ENCODE measurements around the gene FMNL2. TPM values are rescaled to one million over a fixed set of nuclear protein-coding genes. Genes with fewer than 3 reads are reported as not detected.
A peak's percentile ranks its signal among the peaks of the same experiment; 100 is the strongest.

FMNL2 gene
- total and polyA plus RNA-seq, 4 experiments from 2014 or later, result 0.06 to 1.6 (median 0.94) TPM; not detected in 1

DNA sequence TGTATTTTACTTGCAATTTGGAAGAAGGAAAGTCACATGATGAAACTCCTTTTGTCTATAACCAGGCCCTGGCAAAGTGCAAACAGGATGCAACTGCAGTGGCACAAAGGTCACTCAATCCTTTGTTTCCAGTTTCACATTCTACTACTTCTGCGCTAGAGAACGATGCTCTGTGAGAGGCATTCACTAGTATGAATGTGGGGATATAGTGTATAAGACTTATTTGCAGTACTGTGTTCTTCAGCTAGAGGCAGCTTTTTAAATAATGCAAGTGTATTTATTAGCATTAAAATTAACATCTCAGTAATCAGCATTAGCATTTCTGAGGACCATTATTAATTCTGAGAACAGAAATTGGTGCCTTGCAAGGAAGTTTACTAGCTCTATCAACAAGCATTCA lies 313.4 kb downstream of the FMNL2 start:
- Histone ChIP-seq H3K27me3 (ENCODE audit: insufficient read depth, low read length) (no peaks in the 10 kb centered on the region), H3K4me1 (ENCODE audit: insufficient read depth, low read length) (no peaks in the 10 kb centered on the region), H3K27ac (ENCODE audit: low read depth, low read length) (no peak overlapping the region), H3K4me3 (ENCODE audit: low read length in 2 of 2) (no peak overlapping the region), H3K36me3 (ENCODE audit: insufficient read depth, low read length) (no peaks in the 10 kb centered on the region), H3K9me3 (ENCODE audit: control insufficient read depth in 1 of 2, low read length in 2 of 2) (no peaks in the 10 kb centered on the region)
- Mint-ChIP-seq H3K27ac (peak overlapping the region in 1 of 7 donors; percentile 35), H3K4me3 (no peak overlapping the region), H3K27me3 (no peaks in the 10 kb centered on the region), H3K9me3 (no peaks in the 10 kb centered on the region), H3K4me1 (peaks cover 0 to 2% (median 0%) of the 10 kb centered on the region in 4 donors), H3K36me3 (peaks cover under 1 to 15% of the 10 kb centered on the region in 2 donors)
- DNase-seq, result no peak
- intact Hi-C loops (cut with micrococcal nuclease), result no loop called here
- CTCF ChIA-PET (ENCODE audit: partially characterized antibody), result interaction anchor here (1.6 to 3.4 kb wide), 3 partner anchors 13 to 473 kb away, joined by 3 to 17 read pairs (median 6); partner anchors contain the start of gene STAM2
- POLR2A ChIA-PET (ENCODE audit: partially characterized antibody), result no interaction called here

GRCh38 chr2:152649997-152650396 lies 315.0 kb downstream of the FMNL2 start:
- Mint-ChIP-seq H3K4me3 (no peak overlapping the region), H3K4me1 (peaks cover 0 to 2% (median 0%) of the 10 kb centered on the region in 4 donors), H3K27ac (peak overlapping the region in 1 of 7 donors; percentile 49), H3K36me3 (peaks cover 9 to 24% of the 10 kb centered on the region in 2 donors), H3K27me3 (no peaks in the 10 kb centered on the region), H3K9me3 (no peaks in the 10 kb centered on the region)
- H3K27ac ChIP-seq (ENCODE audit: low read depth, low read length), result no peak overlapping the region
- no peak overlapping the region for H3K4me3 ChIP-seq (ENCODE audit: low read length in 2 of 2)
- intact Hi-C loops (cut with micrococcal nuclease), result no loop called here
- H3K27me3 ChIP-seq (ENCODE audit: insufficient read depth, low read length), result no peaks in the 10 kb centered on the region
- H3K4me1 ChIP-seq (ENCODE audit: insufficient read depth, low read length), result no peaks in the 10 kb centered on the region
- ChIA-PET CTCF (ENCODE audit: partially characterized antibody) (no interaction called here), POLR2A (ENCODE audit: partially characterized antibody) (no interaction called here)
- H3K9me3 ChIP-seq (ENCODE audit: control insufficient read depth in 1 of 2, low read length in 2 of 2), result no peaks in the 10 kb centered on the region
- DNase-seq, result no peak
- peaks cover 8% of the 10 kb centered on the region for H3K36me3 ChIP-seq (ENCODE audit: insufficient read depth, low read length)

DNA sequence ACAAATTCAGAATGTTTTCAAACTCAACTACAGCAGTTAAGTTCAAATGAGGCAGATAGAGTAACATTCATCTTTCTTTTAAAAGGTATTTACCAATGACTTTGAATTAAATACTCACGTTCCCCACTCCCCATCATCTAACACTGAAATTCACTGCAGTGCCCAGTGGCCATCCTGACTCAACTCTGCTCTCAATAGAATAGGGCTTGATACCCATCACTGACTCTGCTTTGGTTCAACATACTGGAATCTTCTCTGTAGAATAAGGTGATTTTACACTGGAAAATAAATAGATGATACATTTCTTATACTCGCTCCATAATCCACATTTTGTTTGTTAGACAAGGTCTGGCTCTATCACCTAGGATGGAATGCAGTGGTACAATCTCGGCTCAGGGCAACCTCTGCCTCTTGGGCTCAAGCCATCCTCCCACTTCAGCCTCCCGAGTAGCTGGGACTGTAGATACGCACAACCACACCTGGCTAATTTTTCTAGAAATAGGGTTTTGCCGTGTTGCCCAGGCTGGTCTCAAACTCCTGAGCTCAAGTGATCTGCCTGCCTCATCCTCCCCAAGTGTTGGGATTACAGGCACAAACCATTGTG lies 315.9 kb downstream of the FMNL2 start:
- intact Hi-C loops (cut with micrococcal nuclease), result no loop called here

GRCh38 chr2:152651834-152652233 lies 316.9 kb downstream of the FMNL2 start:
- H3K4me3 Mint-ChIP-seq, result no peak overlapping the region
- H3K9me3 Mint-ChIP-seq, result no peaks in the 10 kb centered on the region
- H3K27ac Mint-ChIP-seq, result peak overlapping the region in 2 of 7 donors; percentile 42 to 68
- peaks cover 10% of the 10 kb centered on the region for H3K36me3 ChIP-seq (ENCODE audit: insufficient read depth, low read length)
- H3K9me3 ChIP-seq (ENCODE audit: control insufficient read depth in 1 of 2, low read length in 2 of 2), result no peaks in the 10 kb centered on the region
- no peaks in the 10 kb centered on the region for H3K4me1 ChIP-seq (ENCODE audit: insufficient read depth, low read length)
- H3K4me1 Mint-ChIP-seq, result peaks cover 0 to 2% (median 0%) of the 10 kb centered on the region in 4 donors
- no peaks in the 10 kb centered on the region for H3K27me3 ChIP-seq (ENCODE audit: insufficient read depth, low read length)
- intact Hi-C loops (cut with micrococcal nuclease), result no loop called here
- no peak overlapping the region for H3K4me3 ChIP-seq (ENCODE audit: low read length in 2 of 2)
- H3K27me3 Mint-ChIP-seq, result no peaks in the 10 kb centered on the region
- ChIA-PET CTCF (ENCODE audit: partially characterized antibody) (interaction anchor here (1.6 to 3.0 kb wide), 2 partner anchors 16 to 476 kb away, joined by 4 to 10 read pairs; partner anchors contain the start of gene STAM2), POLR2A (ENCODE audit: partially characterized antibody) (no interaction called here)
- no peak overlapping the region for H3K27ac ChIP-seq (ENCODE audit: low read depth, low read length)
- H3K36me3 Mint-ChIP-seq, result peaks cover 20 to 39% of the 10 kb centered on the region in 2 donors
- no peak for DNase-seq

More for the DNA sequence above, 315.9 kb downstream of the FMNL2 start:
- CTCF ChIA-PET (ENCODE audit: partially characterized antibody), result interaction anchor here (1.6 kb wide), 1 partner anchor 475 kb away, joined by 4 read pairs; the partner anchor contains the start of gene STAM2
- H3K27ac ChIP-seq (ENCODE audit: low read depth, low read length), result no peak overlapping the region
- no peak overlapping the region for H3K4me3 ChIP-seq (ENCODE audit: low read length in 2 of 2)
- H3K36me3 Mint-ChIP-seq, result peaks cover 13 to 30% of the 10 kb centered on the region in 2 donors
- H3K36me3 ChIP-seq (ENCODE audit: insufficient read depth, low read length), result peaks cover 8% of the 10 kb centered on the region
- H3K27me3 Mint-ChIP-seq, result no peaks in the 10 kb centered on the region
- no peak for DNase-seq
- peak overlapping the region in 2 of 7 donors; percentile 47 to 67 for H3K27ac Mint-ChIP-seq
- H3K27me3 ChIP-seq (ENCODE audit: insufficient read depth, low read length), result no peaks in the 10 kb centered on the region
- no peaks in the 10 kb centered on the region for H3K9me3 Mint-ChIP-seq
- peaks cover 0 to 2% (median 0%) of the 10 kb centered on the region in 4 donors for H3K4me1 Mint-ChIP-seq
- POLR2A ChIA-PET (ENCODE audit: partially characterized antibody), result no interaction called here
- no peaks in the 10 kb centered on the region for H3K4me1 ChIP-seq (ENCODE audit: insufficient read depth, low read length)
- no peaks in the 10 kb centered on the region for H3K9me3 ChIP-seq (ENCODE audit: control insufficient read depth in 1 of 2, low read length in 2 of 2)
- no peak overlapping the region for H3K4me3 Mint-ChIP-seq

- no peak for DNase-seq
- CTCF ChIA-PET (ENCODE audit: partially characterized antibody), result no interaction called here
- Histone ChIP-seq H3K4me3 (ENCODE audit: low read length in 2 of 2) (no peak overlapping the region), H3K9me3 (ENCODE audit: control insufficient read depth in 1 of 2, low read length in 2 of 2) (no peaks in the 10 kb centered on the region), H3K4me1 (ENCODE audit: insufficient read depth, low read length) (no peaks in the 10 kb centered on the region), H3K27ac (ENCODE audit: low read depth, low read length) (no peak overlapping the region), H3K36me3 (ENCODE audit: insufficient read depth, low read length) (peaks cover 45% of the 10 kb centered on the region), H3K27me3 (ENCODE audit: insufficient read depth, low read length) (no peaks in the 10 kb centered on the region)
- H3K4me1 Mint-ChIP-seq, result no peaks in the 10 kb centered on the region
- peak overlapping the region in 2 of 7 donors; percentile 13 to 60 for H3K27ac Mint-ChIP-seq
- no peaks in the 10 kb centered on the region for H3K27me3 Mint-ChIP-seq
- POLR2A ChIA-PET (ENCODE audit: partially characterized antibody), result no interaction called here
- H3K4me3 Mint-ChIP-seq, result no peak overlapping the region
- H3K36me3 Mint-ChIP-seq, result peaks cover 48 to 73% of the 10 kb centered on the region in 2 donors
- intact Hi-C loops (cut with micrococcal nuclease), result no loop called here
- no peaks in the 10 kb centered on the region for H3K9me3 Mint-ChIP-seq
These were observed 320.9 kb downstream of the FMNL2 start for GRCh38 chr2:152655880-152656279.

- ChIA-PET POLR2A (ENCODE audit: partially characterized antibody) (no interaction called here), CTCF (ENCODE audit: partially characterized antibody) (no interaction called here)
- DNase-seq, result no peak
- intact Hi-C loops (cut with micrococcal nuclease), result no loop called here
- Histone ChIP-seq H3K4me3 (ENCODE audit: low read length in 2 of 2) (no peak overlapping the region), H3K4me1 (ENCODE audit: insufficient read depth, low read length) (no peaks in the 10 kb centered on the region), H3K9me3 (ENCODE audit: control insufficient read depth in 1 of 2, low read length in 2 of 2) (no peaks in the 10 kb centered on the region), H3K27ac (ENCODE audit: low read depth, low read length) (no peak overlapping the region), H3K36me3 (ENCODE audit: insufficient read depth, low read length) (peaks cover 56% of the 10 kb centered on the region), H3K27me3 (ENCODE audit: insufficient read depth, low read length) (no peaks in the 10 kb centered on the region)
- no peaks in the 10 kb centered on the region for H3K4me1 Mint-ChIP-seq
- H3K4me3 Mint-ChIP-seq, result no peak overlapping the region
- H3K27ac Mint-ChIP-seq, result peak overlapping the region in 3 of 7 donors; percentile 40 to 65 (median 62)
- peaks cover 53 to 78% of the 10 kb centered on the region in 2 donors for H3K36me3 Mint-ChIP-seq
- H3K27me3 Mint-ChIP-seq, result no peaks in the 10 kb centered on the region
- no peaks in the 10 kb centered on the region for H3K9me3 Mint-ChIP-seq
These were observed 322.1 kb downstream of the FMNL2 start for GRCh38 chr2:152657043-152657442.

DNA sequence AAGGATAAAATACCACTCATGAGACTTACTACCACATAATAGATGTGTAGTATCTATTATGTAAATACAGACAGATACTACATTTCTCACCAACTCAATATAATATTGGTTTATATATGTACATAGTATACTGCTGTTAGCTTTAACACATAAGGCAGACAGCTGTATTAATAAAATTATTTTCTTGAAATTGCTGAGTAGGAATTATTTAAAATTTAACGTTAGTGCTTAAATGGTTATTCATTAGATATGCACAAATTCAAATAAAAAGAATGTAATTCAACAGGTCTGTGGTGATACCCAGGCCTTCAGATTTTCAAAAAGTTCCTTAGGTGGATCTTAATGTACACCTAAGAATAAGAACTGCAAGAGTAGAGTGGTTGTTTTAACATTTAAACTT lies 323.2 kb downstream of the FMNL2 start:
- Histone ChIP-seq H3K27ac (ENCODE audit: low read depth, low read length) (no peak overlapping the region), H3K36me3 (ENCODE audit: insufficient read depth, low read length) (peaks cover 63% of the 10 kb centered on the region), H3K27me3 (ENCODE audit: insufficient read depth, low read length) (no peaks in the 10 kb centered on the region), H3K9me3 (ENCODE audit: control insufficient read depth in 1 of 2, low read length in 2 of 2) (no peaks in the 10 kb centered on the region), H3K4me1 (ENCODE audit: insufficient read depth, low read length) (no peaks in the 10 kb centered on the region), H3K4me3 (ENCODE audit: low read length in 2 of 2) (no peak overlapping the region)
- no peaks in the 10 kb centered on the region for H3K27me3 Mint-ChIP-seq
- POLR2A ChIA-PET (ENCODE audit: partially characterized antibody), result interaction anchor here (1.2 kb wide), 1 partner anchor 482 kb away, joined by 4 read pairs; the partner anchor contains the start of gene STAM2
- intact Hi-C loops (cut with micrococcal nuclease), result no loop called here
- peaks cover 61 to 78% of the 10 kb centered on the region in 2 donors for H3K36me3 Mint-ChIP-seq
- H3K27ac Mint-ChIP-seq, result no peak overlapping the region
- H3K9me3 Mint-ChIP-seq, result no peaks in the 10 kb centered on the region
- H3K4me3 Mint-ChIP-seq, result no peak overlapping the region
- H3K4me1 Mint-ChIP-seq, result no peaks in the 10 kb centered on the region
- CTCF ChIA-PET (ENCODE audit: partially characterized antibody), result no interaction called here
- no peak for DNase-seq

Measured in CD4-positive, alpha-beta memory T cell (primary cell).